GM23248 (cell line): ENCODE measurements around the gene DHX29.

Experiments
- EZH2 ChIP-seq: fragments of 200-600 bp; sonication (generic); IDR thresholded peaks from 2 replicates; pipeline ENCODE4 v1.6.1; 2018; ENCODE audit warnings: antibody characterized with exemption, mild to moderate bottlenecking; ENCODE audit not compliant: insufficient read depth, poor library complexity, severe bottlenecking
- EZH2phosphoT487 ChIP-seq: fragments of 200-600 bp; sonication (generic); IDR thresholded peaks from 2 replicates; pipeline ENCODE4 v1.6.1; 2018; ENCODE audit warnings: antibody characterized with exemption, moderate library complexity, mild to moderate bottlenecking, low read depth; ENCODE audit not compliant: insufficient read depth

DNA sequence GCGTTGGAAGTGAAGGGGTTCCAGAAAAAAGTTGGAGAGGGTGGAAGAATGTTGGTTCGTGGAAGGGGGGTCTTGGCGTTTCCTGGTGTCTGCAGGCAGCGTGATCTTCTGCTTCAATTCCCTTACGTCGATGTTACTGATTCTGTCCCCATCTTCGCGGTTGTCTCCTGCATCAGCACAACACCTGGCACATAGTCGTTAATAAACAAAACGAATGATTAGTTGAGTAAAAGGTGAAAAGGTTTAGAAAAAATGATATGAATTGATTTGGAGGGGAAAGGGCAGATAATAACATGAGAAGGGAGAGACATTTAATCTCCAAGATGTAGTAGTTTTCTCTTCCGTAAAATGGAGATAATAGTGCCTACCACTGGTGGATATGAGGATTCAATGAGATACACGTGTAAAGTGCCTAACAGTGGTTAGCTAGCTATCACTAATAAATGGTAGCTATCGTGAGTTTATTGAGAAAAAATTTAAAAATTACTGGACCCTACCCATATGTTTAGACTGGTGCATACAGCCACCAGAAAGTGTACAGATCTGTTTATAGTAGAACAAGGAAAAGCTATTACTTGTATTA lies 851 bp upstream of the DHX29 start:
- TF ChIP-seq EZH2 (no peak), EZH2phosphoT487 (no peak)
